A673 (cell line): ENCODE data around the gene POLR1A. TPM values are rescaled to one million over a fixed set of nuclear protein-coding genes. Genes with fewer than 3 reads are reported as not detected.

ENCODE experiments used
- BruUV-seq: library from RNA; stranded (reverse); fragments of 400-500 nt; replicated peaks from 2 replicates; lab custom pipeline; 2021; lab: Mats Ljungman, UMichigan
- CTCF ChIA-PET: fragments of 300-600 bp; sonication (Branson Sonifier 250); formaldehyde crosslinking; loops from one replicate; lab custom pipeline; 2022; ENCODE audit warnings: antibody characterized with exemption; lab: Charles Lee
- POLR2A ChIA-PET: fragments of 300-600 bp; sonication (Branson Sonifier 250); formaldehyde crosslinking; loops from one replicate; lab custom pipeline; 2022; ENCODE audit warnings: antibody characterized with exemption; ENCODE audit not compliant: low non-redundant PET; lab: Charles Lee
- DNase-seq: peaks from one replicate; pipeline ENCODE4 v3.0.0-alpha.2; 2015; ENCODE audit warnings: low spot score
- H3K27ac ChIP-seq: fragments of 200-600 bp; sonication (generic); 2 replicates; pipeline ENCODE4 v1.5.1; 2016; ENCODE audit warnings: mixed run types, low read depth, mild to moderate bottlenecking, mixed read lengths, antibody characterized with exemption, low read length; ENCODE audit not compliant: poor library complexity, severe bottlenecking
- H3K27me3 ChIP-seq: fragments of 200-600 bp; sonication (generic); replicated peaks from 2 replicates; pipeline ENCODE4 v1.6.1; 2017; ENCODE audit warnings: mixed run types, low read depth, mild to moderate bottlenecking, mixed read lengths, antibody characterized with exemption, low read length; ENCODE audit not compliant: insufficient read depth, poor library complexity
- H3K36me3 ChIP-seq: fragments of 200-600 bp; sonication (generic); 2 replicates; pipeline ENCODE4 v1.6.1; 2016; ENCODE audit warnings: mixed run types, mild to moderate bottlenecking, mixed read lengths, antibody characterized with exemption, low read length; ENCODE audit not compliant: insufficient read depth, poor library complexity, severe bottlenecking
- H3K4me1 ChIP-seq: fragments of 200-600 bp; sonication (generic); 2 replicates; pipeline ENCODE4 v1.6.1; 2017; ENCODE audit warnings: mixed run types, mild to moderate bottlenecking, mixed read lengths, antibody characterized with exemption, low read length; ENCODE audit not compliant: insufficient read depth, poor library complexity, severe bottlenecking
- H3K4me3 ChIP-seq: fragments of 200-600 bp; sonication (generic); 2 replicates; pipeline ENCODE4 v1.5.1; 2016; ENCODE audit warnings: low read depth, mixed run types, mild to moderate bottlenecking, mixed read lengths, low read length; ENCODE audit not compliant: poor library complexity, severe bottlenecking
- H3K9me3 ChIP-seq: fragments of 200-600 bp; sonication (generic); 2 replicates; pipeline ENCODE4 v1.6.1; 2016; ENCODE audit warnings: mixed run types, low read depth, mild to moderate bottlenecking, mixed read lengths, antibody characterized with exemption, low read length; ENCODE audit not compliant: poor library complexity, severe bottlenecking
- CTCF ChIP-seq: fragments of 300-800, 200-600 bp; sonication (generic); conservative IDR thresholded peaks from 2 replicates; pipeline ENCODE4 v1.5.1; 2017; ENCODE audit warnings: low read depth, mild to moderate bottlenecking, antibody characterized with exemption, low read length, moderate library complexity, mixed read lengths
- EZH2 ChIP-seq: fragments of 200-600 bp; sonication (generic); IDR thresholded peaks from 2 replicates; pipeline ENCODE4 v1.6.1; 2017; ENCODE audit warnings: borderline replicate concordance, low read depth, mild to moderate bottlenecking, mixed read lengths, antibody characterized with exemption, low read length; ENCODE audit not compliant: poor library complexity, severe bottlenecking
- intact Hi-C: fragments of 100-400 bp; cut with micrococcal nuclease; formaldehyde crosslinking; loops from one replicate; pipeline ENCODE4 v1.10.0; 2022; ENCODE audit not compliant: unreplicated experiment
- total RNA-seq: library from RNA; stranded (reverse); gene quantifications from 2 replicates; pipeline ENCODE4 v1.2.3, GENCODE V29; 2021

Gene POLR1A
- total RNA-seq, 1 experiment from 2014 or later = 81.2 TPM

GRCh38 chr2:86066915-86067314 is 38.8 kb downstream of the POLR1A start:
- no peak for TF ChIP-seq EZH2
- no peak for TF ChIP-seq CTCF
- H3K4me3 ChIP-seq = no peak overlapping the region
- no peaks in the 10 kb centered on the region for H3K9me3 ChIP-seq
- H3K4me1 ChIP-seq = no peaks in the 10 kb centered on the region
- POLR2A ChIA-PET = no interaction called here
- no peaks in the 10 kb centered on the region for H3K27me3 ChIP-seq
- BruUV-seq = no TSS peak
- CTCF ChIA-PET = no interaction called here
- DNase-seq = no peak
- intact Hi-C loops = no loop called here
- H3K36me3 ChIP-seq = peaks cover 83% of the 10 kb centered on the region
- H3K27ac ChIP-seq = no peak overlapping the region

GRCh38 chr2:86066007-86066578 is 39.6 kb downstream of the POLR1A start:
- H3K9me3 ChIP-seq = no peaks in the 10 kb centered on the region
- CTCF ChIA-PET = no interaction called here
- no peaks in the 10 kb centered on the region for H3K27me3 ChIP-seq
- TF ChIP-seq EZH2 (no peak), CTCF (no peak)
- no peak overlapping the region for H3K4me3 ChIP-seq
- intact Hi-C loops = no loop called here
- peaks cover 87% of the 10 kb centered on the region for H3K36me3 ChIP-seq
- no TSS peak for BruUV-seq
- POLR2A ChIA-PET = no interaction called here
- no peak overlapping the region for H3K27ac ChIP-seq
- H3K4me1 ChIP-seq = no peaks in the 10 kb centered on the region
- no peak for DNase-seq

GRCh38 chr2:86065512-86065911 is 40.2 kb downstream of the POLR1A start:
- no peaks in the 10 kb centered on the region for H3K27me3 ChIP-seq
- H3K36me3 ChIP-seq = peaks cover 87% of the 10 kb centered on the region
- H3K9me3 ChIP-seq = no peaks in the 10 kb centered on the region
- no peak for TF ChIP-seq EZH2
- no peak for TF ChIP-seq CTCF
- ChIA-PET CTCF (no interaction called here), POLR2A (no interaction called here)
- intact Hi-C loops = no loop called here
- DNase-seq = no peak
- no peak overlapping the region for H3K4me3 ChIP-seq
- H3K27ac ChIP-seq = no peak overlapping the region
- H3K4me1 ChIP-seq = no peaks in the 10 kb centered on the region
- BruUV-seq = no TSS peak
